Keratinocyte (primary cell): ENCODE data around the gene KRIT1. TPM values are rescaled to one million over a fixed set of nuclear protein-coding genes. Genes with fewer than 3 reads are reported as not detected.
A peak's percentile ranks its signal among the peaks of the same experiment; 100 is the strongest.

Experiments
- DNase-seq: peaks from one replicate; pipeline ENCODE4 v3.0.0-alpha.2; 2011; ENCODE audit warnings: low read depth, missing footprints, low spot score
- FAIRE-seq: peaks from 2 replicates; lab custom pipeline; 2011; peaks lifted over from hg19 to GRCh38; lab: Jason Lieb, UNC
- H2AFZ ChIP-seq: 2 replicates; pipeline ENCODE4 v1.6.0; 2012; ENCODE audit warnings: low read length, control low read depth, inconsistent platforms; ENCODE audit not compliant: control insufficient read depth
- H3K27ac ChIP-seq: 2 replicates; pipeline ENCODE4 v1.5.1; 2011; ENCODE audit warnings: low read length; ENCODE audit not compliant: control insufficient read depth, insufficient read depth
- H3K27me3 ChIP-seq: 3 replicates; pipeline ENCODE4 v1.6.0; 2011; ENCODE audit warnings: low read length; ENCODE audit not compliant: control insufficient read depth, insufficient read depth; ENCODE audit errors: extremely low read depth
- H3K36me3 ChIP-seq, 2 experiments: 2 replicates in 1 of 2; 3 replicates in 1 of 2; pipeline ENCODE4 v1.5.1; 2011; ENCODE audit warnings: low read length in 2 of 2, mild to moderate bottlenecking in 1 of 2; ENCODE audit not compliant: control insufficient read depth in 2 of 2, insufficient read depth in 2 of 2; ENCODE audit errors: extremely low read depth in 1 of 2
- H3K4me1 ChIP-seq: 3 replicates; pipeline ENCODE4 v1.5.1; 2011; ENCODE audit warnings: low read length; ENCODE audit not compliant: control insufficient read depth, insufficient read depth; ENCODE audit errors: extremely low read depth
- H3K4me2 ChIP-seq: 3 replicates; pipeline ENCODE4 v1.6.0; 2011; ENCODE audit warnings: low read depth, low read length; ENCODE audit not compliant: control insufficient read depth, insufficient read depth; ENCODE audit errors: extremely low read depth
- H3K4me3 ChIP-seq, 3 experiments: fragments of 200-600 bp in 1 of 3; sonication (generic) in 1 of 3; 2 replicates in 2 of 3; 3 replicates in 1 of 3; pipeline ENCODE4 v1.5.1; 2011 to 2016; ENCODE audit warnings: low read length in 3 of 3, mild to moderate bottlenecking in 3 of 3, control low read depth in 2 of 3, inconsistent platforms in 1 of 3, low read depth in 1 of 3, mixed read lengths in 1 of 3, mixed run types in 1 of 3, moderate library complexity in 1 of 3; ENCODE audit not compliant: control insufficient read depth in 2 of 3, insufficient read depth in 2 of 3; ENCODE audit errors: extremely low read depth in 1 of 3
- H3K79me2 ChIP-seq: 2 replicates; pipeline ENCODE4 v1.6.0; 2012; ENCODE audit warnings: low read length; ENCODE audit not compliant: control insufficient read depth, insufficient read depth
- H3K9ac ChIP-seq: 3 replicates; pipeline ENCODE4 v1.6.0; 2011; ENCODE audit warnings: low read length; ENCODE audit not compliant: control insufficient read depth, insufficient read depth; ENCODE audit errors: extremely low read depth
- H3K9me1 ChIP-seq: 3 replicates; pipeline ENCODE4 v1.6.0; 2011; ENCODE audit warnings: low read length; ENCODE audit not compliant: control insufficient read depth, insufficient read depth; ENCODE audit errors: extremely low read depth
- H3K9me3 ChIP-seq: 2 replicates; pipeline ENCODE4 v1.5.1; 2012; ENCODE audit warnings: low read depth, low read length; ENCODE audit not compliant: control insufficient read depth
- H4K20me1 ChIP-seq: 3 replicates; pipeline ENCODE4 v1.6.0; 2011; ENCODE audit warnings: low read length; ENCODE audit not compliant: control insufficient read depth, insufficient read depth; ENCODE audit errors: extremely low read depth
- CTCF ChIP-seq, 3 experiments: IDR thresholded peaks in 1 of 3; conservative IDR thresholded peaks in 1 of 3; optimal IDR thresholded peaks in 1 of 3; 2 replicates in 2 of 3; 3 replicates in 1 of 3; pipeline versions ENCODE3 to v1.5.1; 2011; ENCODE audit warnings: low read length in 3 of 3, mild to moderate bottlenecking in 3 of 3, moderate library complexity in 2 of 3, control low read depth in 1 of 3, inconsistent platforms in 1 of 3; ENCODE audit not compliant: insufficient read depth in 2 of 3; ENCODE audit errors: extremely low read depth in 1 of 3
- EZH2 ChIP-seq: IDR thresholded peaks from one replicate; pipeline ENCODE4 v1.6.1; 2012; ENCODE audit warnings: inconsistent platforms, mild to moderate bottlenecking, low read length, moderate library complexity
- dilution Hi-C: fragments of 300-500 bp; cut with MboI; formaldehyde crosslinking; loops from one replicate; pipeline ENCODE4 v1.7.0; 2020; ENCODE audit warnings: low sequenced_read_pairs; ENCODE audit not compliant: extremely low pct_ligation_motif_present
- polyA plus RNA-seq, 5 experiments: library from polyadenylated mRNA; depleted of rRNA in 3 of 5; stranded (reverse) in 3 of 5; stranded (forward) in 1 of 5; unstranded in 1 of 5; fragments of >200 nt; gene quantifications; 1 replicate in 1 of 5; 2 replicates in 3 of 5; 3 replicates in 1 of 5; pipeline versions ENCODE4 v1.2.1 to v1.2.3, GENCODE V29; 2011 to 2012; ENCODE audit warnings: missing spikeins in 2 of 5, low read depth in 1 of 5, low replicate concordance in 1 of 5

Gene KRIT1
- polyA plus RNA-seq, 1 donor (not counting 4 experiments of a cell fraction or from before 2014, with no cell fraction given): 39.5 TPM

DNA sequence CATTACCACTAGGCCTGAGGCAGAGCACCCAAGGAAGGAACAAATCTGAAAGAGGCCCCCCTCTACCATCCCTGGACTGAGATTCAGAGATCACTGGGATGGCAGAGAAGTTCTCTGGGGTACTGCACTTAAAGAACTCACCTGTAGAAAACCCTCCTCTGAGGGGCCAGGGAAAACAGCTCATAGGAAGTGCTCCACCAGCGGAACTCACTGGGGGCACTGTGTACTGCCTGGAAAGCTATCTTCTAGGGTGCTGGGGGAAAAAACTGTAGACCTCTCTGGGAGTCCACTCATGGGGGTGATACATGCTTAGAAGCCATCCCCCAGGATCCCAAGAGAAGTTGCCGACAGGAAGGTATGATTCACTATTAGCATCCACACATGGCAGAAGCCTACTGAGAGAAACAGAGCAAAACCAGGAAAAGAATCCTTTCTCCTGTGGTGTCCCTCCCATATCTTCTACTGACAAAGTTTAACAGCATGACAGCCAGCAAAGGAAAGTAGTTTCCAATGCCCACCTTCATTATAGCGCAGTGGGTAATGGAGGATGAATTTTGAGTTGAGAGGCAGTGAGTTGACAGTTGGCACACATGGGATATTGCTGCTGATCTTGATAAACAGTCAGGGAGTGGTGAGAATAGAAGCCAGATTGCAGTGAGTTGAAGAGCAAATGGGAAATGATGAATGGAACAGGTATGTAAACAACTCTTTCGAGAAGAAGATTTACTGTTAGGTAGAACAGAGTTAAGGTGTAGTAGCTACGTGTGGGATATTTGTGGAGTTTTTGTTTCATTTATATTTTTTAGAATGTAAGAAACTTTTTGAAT lies 20.9 kb upstream of the KRIT1 start:
- Histone ChIP-seq H3K4me3 (peak overlapping the region in 1 of 3 experiments; percentile 33), H3K9ac (peak overlapping the region; percentile 25), H3K4me2 (peak overlapping the region; percentile 74), H4K20me1 (no peaks in the 10 kb centered on the region), H3K27me3 (no peaks in the 10 kb centered on the region), H3K36me3 (no peaks in the 10 kb centered on the region), H3K4me1 (peaks cover 13% of the 10 kb centered on the region), H2AFZ (no peak overlapping the region), H3K27ac (peak overlapping the region; percentile 51), H3K79me2 (peaks cover 60% of the 10 kb centered on the region), H3K9me3 (no peaks in the 10 kb centered on the region), H3K9me1 (no peaks in the 10 kb centered on the region)
- DNase-seq (no peak), FAIRE-seq (peak; percentile 89)
- no peak for TF ChIP-seq CTCF (optimal IDR thresholded peaks at IDR 0.05 in 1 of 3, IDR thresholded peaks at IDR 0.05 in 1 of 3, conservative IDR thresholded peaks at IDR 0.05 in 1 of 3; ENCODE audit: extremely low read depth in 1 of 3, insufficient read depth in 2 of 3, low read length in 3 of 3)
- no peak for TF ChIP-seq EZH2
- dilution Hi-C loops: no loop called here

GRCh38 chr7:92260248-92260781 lies 14.6 kb upstream of the KRIT1 start:
- H4K20me1 ChIP-seq: no peaks in the 10 kb centered on the region
- no peaks in the 10 kb centered on the region for H3K27me3 ChIP-seq
- peak overlapping the region; percentile 65 for H3K4me2 ChIP-seq
- dilution Hi-C loops: no loop called here
- H3K9ac ChIP-seq: peak overlapping the region; percentile 22
- peak overlapping the region; percentile 35 for H2AFZ ChIP-seq
- peak overlapping the region; percentile 81 for H3K27ac ChIP-seq
- H3K4me3 ChIP-seq: peak overlapping the region in 2 of 3 experiments; percentile 1 to 7
- H3K4me1 ChIP-seq: peaks cover 21% of the 10 kb centered on the region
- FAIRE-seq: peak; percentile 96
- H3K79me2 ChIP-seq: peaks cover 62% of the 10 kb centered on the region
- no peaks in the 10 kb centered on the region for H3K36me3 ChIP-seq
- no peaks in the 10 kb centered on the region for H3K9me1 ChIP-seq
- peak; percentile 63 for DNase-seq
- H3K9me3 ChIP-seq: no peaks in the 10 kb centered on the region
- TF ChIP-seq CTCF (optimal IDR thresholded peaks at IDR 0.05 in 1 of 3, IDR thresholded peaks at IDR 0.05 in 1 of 3, conservative IDR thresholded peaks at IDR 0.05 in 1 of 3; ENCODE audit: extremely low read depth in 1 of 3, insufficient read depth in 2 of 3, low read length in 3 of 3): no peak
